Chondrocyte (in vitro differentiated cells): ENCODE data around the gene ZSWIM9. TPM values are rescaled to one million over a fixed set of nuclear protein-coding genes. Genes with fewer than 3 reads are reported as not detected.

Experiments
- DNase-seq: peaks from one replicate; pipeline ENCODE4 v3.0.0; 2021; ENCODE audit warnings: mixed read lengths, low spot score
- H3K27ac Mint-ChIP-seq: one replicate; pipeline ENCODE4 v1.8.0; 2021; ENCODE audit warnings: mild to moderate bottlenecking, moderate library complexity, mixed read lengths; ENCODE audit not compliant: unreplicated experiment
- H3K27me3 Mint-ChIP-seq: 2 replicates; pipeline ENCODE4 v1.8.0; 2021; ENCODE audit warnings: low read depth, mixed read lengths
- H3K36me3 Mint-ChIP-seq: 2 replicates; pipeline ENCODE4 v1.8.0; 2021; ENCODE audit warnings: low read depth, mixed read lengths
- H3K4me1 Mint-ChIP-seq: 2 replicates; pipeline ENCODE4 v1.8.0; 2021; ENCODE audit warnings: low read depth, mild to moderate bottlenecking, mixed read lengths
- H3K4me3 Mint-ChIP-seq: one replicate; pipeline ENCODE4 v1.8.0; 2021; ENCODE audit warnings: mild to moderate bottlenecking, moderate library complexity, mixed read lengths; ENCODE audit not compliant: unreplicated experiment
- H3K9me3 Mint-ChIP-seq: 2 replicates; pipeline ENCODE4 v1.8.0; 2021; ENCODE audit warnings: low read depth, mixed read lengths
- CTCF ChIP-seq: fragments of 200-600 bp; sonication (generic); IDR thresholded peaks from 2 replicates; pipeline ENCODE4 v1.5.0; 2021; ENCODE audit warnings: antibody characterized with exemption, mild to moderate bottlenecking, moderate library complexity
- total RNA-seq: library from RNA; stranded (reverse); gene quantifications from 3 replicates; pipeline ENCODE4 v1.2.1, GENCODE V29; 2021

Gene ZSWIM9
- total RNA-seq, 1 donor from 2014 or later = 5.0 TPM

- H3K4me3 Mint-ChIP-seq = no peak overlapping the region
- H3K27ac Mint-ChIP-seq = no peak overlapping the region
- H3K27me3 Mint-ChIP-seq = no peaks in the 10 kb centered on the region
- no peak for DNase-seq
- peaks cover 9% of the 10 kb centered on the region for H3K4me1 Mint-ChIP-seq
- TF ChIP-seq CTCF = no peak
- H3K36me3 Mint-ChIP-seq = peaks cover 10% of the 10 kb centered on the region
- no peaks in the 10 kb centered on the region for H3K9me3 Mint-ChIP-seq
These were observed 75.6 kb downstream of the ZSWIM9 start for GRCh38 chr19:48246101-48246500.

DNA sequence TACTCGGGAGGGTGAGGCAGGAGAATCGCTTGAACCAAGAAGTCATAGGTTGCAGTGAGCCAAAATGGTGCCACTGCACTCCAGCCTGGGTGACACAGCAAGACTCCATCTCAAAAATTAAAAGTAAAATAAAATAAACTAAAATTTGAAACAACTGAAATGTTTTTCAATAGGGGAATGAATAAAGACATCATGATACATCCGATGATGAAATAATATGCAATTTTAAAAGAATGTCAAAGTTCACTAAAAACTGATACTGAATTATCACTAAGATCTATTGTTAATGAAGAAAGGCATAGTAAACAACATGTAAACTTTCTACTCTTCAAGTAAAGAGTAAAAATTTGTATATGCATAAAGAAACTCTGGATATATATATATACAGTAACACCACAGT is 76.7 kb downstream of the ZSWIM9 start:
- Mint-ChIP-seq H3K9me3 (no peaks in the 10 kb centered on the region), H3K27me3 (no peaks in the 10 kb centered on the region), H3K4me1 (peaks cover 9% of the 10 kb centered on the region), H3K27ac (no peak overlapping the region), H3K36me3 (peaks cover 4% of the 10 kb centered on the region), H3K4me3 (no peak overlapping the region)
- DNase-seq = no peak
- TF ChIP-seq CTCF = no peak

Other genes starting within 250 kb of the ZSWIM9 start
- gene BSPH1, start 178.5 kb upstream of the ZSWIM9 start, total RNA-seq = not detected in 3 replicates
- not detected in 3 replicates for gene ELSPBP1, start 176.0 kb upstream of the ZSWIM9 start, total RNA-seq
- gene CABP5, start 126.6 kb upstream of the ZSWIM9 start, total RNA-seq = not detected in 3 replicates
- gene PLA2G4C, start 59.9 kb upstream of the ZSWIM9 start, total RNA-seq = 1.9 to 5.6 TPM (median 4.0 TPM) in 3 replicates
- gene LIG1, start 336 bp upstream of the ZSWIM9 start, total RNA-seq = 12.1 to 24.7 TPM (median 17.0 TPM) in 3 replicates
- 19.8 to 29.5 TPM (median 23.3 TPM) in 3 replicates for gene CARD8, start 85.2 kb downstream of the ZSWIM9 start, total RNA-seq
- 0.27 to 0.97 TPM (median 0.87 TPM) in 3 replicates for gene ZNF114, start 99.4 kb downstream of the ZSWIM9 start, total RNA-seq
- 257 to 284 TPM (median 277 TPM) in 3 replicates for gene EMP3, start 154.9 kb downstream of the ZSWIM9 start, total RNA-seq
- gene TMEM143, start 193.3 kb downstream of the ZSWIM9 start, total RNA-seq = 5.4 to 14.0 TPM (median 10.1 TPM) in 3 replicates
- not detected in 3 replicates for gene SYNGR4, start 193.7 kb downstream of the ZSWIM9 start, total RNA-seq
- gene KDELR1, start 220.9 kb downstream of the ZSWIM9 start, total RNA-seq = 251 to 261 TPM (median 251 TPM) in 3 replicates
- gene GRIN2D, start 223.0 kb downstream of the ZSWIM9 start, total RNA-seq = 2.4 to 5.1 TPM (median 4.9 TPM) in 3 replicates